ENCODE measurements around the gene MGAM2. TPM values are rescaled to one million over a fixed set of nuclear protein-coding genes. Genes with fewer than 3 reads are reported as not detected.

Gene MGAM2
- total RNA-seq, 1 experiment from 2014 or later = 0.10 TPM

DNA sequence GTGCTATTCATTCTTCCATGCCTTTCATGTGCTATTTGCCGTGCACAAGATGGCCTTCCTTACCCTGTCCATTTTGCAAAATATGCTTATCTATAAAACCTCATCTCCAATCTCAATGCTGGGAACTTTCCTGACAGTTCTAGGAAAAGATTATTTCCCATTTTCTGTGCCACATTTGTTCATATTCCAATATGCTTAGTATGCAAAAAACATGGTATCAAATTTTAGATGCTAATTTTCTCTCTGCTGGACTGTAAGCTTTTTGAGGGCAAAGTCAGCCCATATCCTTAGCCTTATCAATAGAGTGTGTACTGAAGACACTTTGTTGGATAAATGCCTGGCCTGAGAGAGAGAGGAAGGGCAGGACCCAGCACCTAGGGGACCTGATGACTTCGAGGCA is 39.4 kb downstream of the MGAM2 start:
- no peaks in the 10 kb centered on the region for H3K36me3 ChIP-seq (ENCODE audit: control insufficient read depth, insufficient read depth, low read length)
- DNase-seq (ENCODE audit: low read depth, low spot score) = no peak
- no peak overlapping the region for H3K27ac ChIP-seq (ENCODE audit: low read length)
- in situ Hi-C loops (cut with HindIII; ENCODE audit: low pct_unique_long_range_greater_than_20kb, low sequenced_read_pairs) = no loop called here
- POLR2A ChIA-PET = no interaction called here
- H3K4me1 ChIP-seq (ENCODE audit: control insufficient read depth, insufficient read depth, low read length) = no peaks in the 10 kb centered on the region
- TF ChIP-seq SIN3A (IDR thresholded peaks at IDR 0.05; ENCODE audit: borderline replicate concordance, insufficient read depth, low read depth, low read length) = no peak
- TF ChIP-seq, protein P1, sequence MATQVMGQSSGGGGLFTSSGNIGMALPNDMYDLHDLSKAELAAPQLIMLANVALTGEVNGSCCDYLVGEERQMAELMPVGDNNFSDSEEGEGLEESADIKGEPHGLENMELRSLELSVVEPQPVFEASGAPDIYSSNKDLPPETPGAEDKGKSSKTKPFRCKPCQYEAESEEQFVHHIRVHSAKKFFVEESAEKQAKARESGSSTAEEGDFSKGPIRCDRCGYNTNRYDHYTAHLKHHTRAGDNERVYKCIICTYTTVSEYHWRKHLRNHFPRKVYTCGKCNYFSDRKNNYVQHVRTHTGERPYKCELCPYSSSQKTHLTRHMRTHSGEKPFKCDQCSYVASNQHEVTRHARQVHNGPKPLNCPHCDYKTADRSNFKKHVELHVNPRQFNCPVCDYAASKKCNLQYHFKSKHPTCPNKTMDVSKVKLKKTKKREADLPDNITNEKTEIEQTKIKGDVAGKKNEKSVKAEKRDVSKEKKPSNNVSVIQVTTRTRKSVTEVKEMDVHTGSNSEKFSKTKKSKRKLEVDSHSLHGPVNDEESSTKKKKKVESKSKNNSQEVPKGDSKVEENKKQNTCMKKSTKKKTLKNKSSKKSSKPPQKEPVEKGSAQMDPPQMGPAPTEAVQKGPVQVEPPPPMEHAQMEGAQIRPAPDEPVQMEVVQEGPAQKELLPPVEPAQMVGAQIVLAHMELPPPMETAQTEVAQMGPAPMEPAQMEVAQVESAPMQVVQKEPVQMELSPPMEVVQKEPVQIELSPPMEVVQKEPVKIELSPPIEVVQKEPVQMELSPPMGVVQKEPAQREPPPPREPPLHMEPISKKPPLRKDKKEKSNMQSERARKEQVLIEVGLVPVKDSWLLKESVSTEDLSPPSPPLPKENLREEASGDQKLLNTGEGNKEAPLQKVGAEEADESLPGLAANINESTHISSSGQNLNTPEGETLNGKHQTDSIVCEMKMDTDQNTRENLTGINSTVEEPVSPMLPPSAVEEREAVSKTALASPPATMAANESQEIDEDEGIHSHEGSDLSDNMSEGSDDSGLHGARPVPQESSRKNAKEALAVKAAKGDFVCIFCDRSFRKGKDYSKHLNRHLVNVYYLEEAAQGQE (IDR thresholded peaks at IDR 0.05; ENCODE audit: insufficient read depth in 1 of 2, low read depth in 2 of 2, low read length in 1 of 2) = no peak
- TF ChIP-seq, protein P2, sequence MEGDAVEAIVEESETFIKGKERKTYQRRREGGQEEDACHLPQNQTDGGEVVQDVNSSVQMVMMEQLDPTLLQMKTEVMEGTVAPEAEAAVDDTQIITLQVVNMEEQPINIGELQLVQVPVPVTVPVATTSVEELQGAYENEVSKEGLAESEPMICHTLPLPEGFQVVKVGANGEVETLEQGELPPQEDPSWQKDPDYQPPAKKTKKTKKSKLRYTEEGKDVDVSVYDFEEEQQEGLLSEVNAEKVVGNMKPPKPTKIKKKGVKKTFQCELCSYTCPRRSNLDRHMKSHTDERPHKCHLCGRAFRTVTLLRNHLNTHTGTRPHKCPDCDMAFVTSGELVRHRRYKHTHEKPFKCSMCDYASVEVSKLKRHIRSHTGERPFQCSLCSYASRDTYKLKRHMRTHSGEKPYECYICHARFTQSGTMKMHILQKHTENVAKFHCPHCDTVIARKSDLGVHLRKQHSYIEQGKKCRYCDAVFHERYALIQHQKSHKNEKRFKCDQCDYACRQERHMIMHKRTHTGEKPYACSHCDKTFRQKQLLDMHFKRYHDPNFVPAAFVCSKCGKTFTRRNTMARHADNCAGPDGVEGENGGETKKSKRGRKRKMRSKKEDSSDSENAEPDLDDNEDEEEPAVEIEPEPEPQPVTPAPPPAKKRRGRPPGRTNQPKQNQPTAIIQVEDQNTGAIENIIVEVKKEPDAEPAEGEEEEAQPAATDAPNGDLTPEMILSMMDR (IDR thresholded peaks at IDR 0.05) = no peak
- no peak for TF ChIP-seq TCF7L2 (IDR thresholded peaks at IDR 0.05; ENCODE audit: low read depth, low read length)
- no peak for TF ChIP-seq POLR2AphosphoS5 (IDR thresholded peaks at IDR 0.05; ENCODE audit: low read depth, low read length)
- no TSS peak for BruUV-seq (replicated peaks)
- no peaks in the 10 kb centered on the region for H3K9me3 ChIP-seq (ENCODE audit: control insufficient read depth, insufficient read depth, low read depth, low read length)
- CTCF ChIA-PET = no interaction called here
- no peaks in the 10 kb centered on the region for H3K27me3 ChIP-seq (ENCODE audit: control insufficient read depth, insufficient read depth, low read length)
- ATAC-seq = no peak
- no peak overlapping the region for H3K4me3 ChIP-seq (ENCODE audit: low read depth in 2 of 2, low read length in 2 of 2)
- intact Hi-C loops (cut with micrococcal nuclease; ENCODE audit: unreplicated experiment) = no loop called here

DNA sequence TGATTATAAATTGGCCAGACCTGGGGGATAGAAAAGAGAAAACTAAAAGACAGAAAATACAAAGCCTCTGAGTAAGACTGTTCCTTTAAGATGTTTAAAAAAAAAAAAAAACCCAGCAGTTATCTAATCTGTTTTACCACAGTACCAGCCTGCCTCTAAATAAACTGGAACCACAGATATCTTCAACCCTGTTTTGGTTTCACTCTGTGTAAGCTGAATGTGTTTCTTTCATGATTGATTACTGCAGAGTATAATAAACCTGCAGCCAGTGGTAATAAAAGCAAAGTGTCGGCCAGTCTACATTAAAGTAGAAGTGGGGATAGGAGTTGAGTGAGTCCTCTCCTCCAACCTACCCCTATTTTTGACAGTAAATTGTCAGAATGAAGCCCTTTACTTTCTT is 40.6 kb downstream of the MGAM2 start:
- no peak for TF ChIP-seq POLR2AphosphoS5 (IDR thresholded peaks at IDR 0.05; ENCODE audit: low read depth, low read length)
- TF ChIP-seq, protein P1 (IDR thresholded peaks at IDR 0.05; ENCODE audit: insufficient read depth in 1 of 2, low read depth in 2 of 2, low read length in 1 of 2) = no peak
- H3K4me3 ChIP-seq (ENCODE audit: low read depth in 2 of 2, low read length in 2 of 2) = no peak overlapping the region

More for the DNA sequence above, 40.6 kb downstream of the MGAM2 start:
- no TSS peak for BruUV-seq (replicated peaks)
- Histone ChIP-seq H3K27me3 (ENCODE audit: control insufficient read depth, insufficient read depth, low read length) (no peaks in the 10 kb centered on the region), H3K36me3 (ENCODE audit: control insufficient read depth, insufficient read depth, low read length) (no peaks in the 10 kb centered on the region), H3K27ac (ENCODE audit: low read length) (no peak overlapping the region), H3K9me3 (ENCODE audit: control insufficient read depth, insufficient read depth, low read depth, low read length) (no peaks in the 10 kb centered on the region), H3K4me1 (ENCODE audit: control insufficient read depth, insufficient read depth, low read length) (no peaks in the 10 kb centered on the region)
- ChIA-PET POLR2A (no interaction called here), CTCF (no interaction called here)
- DNase-seq (ENCODE audit: low read depth, low spot score) (no peak), ATAC-seq (no peak)
- intact Hi-C loops (cut with micrococcal nuclease; ENCODE audit: unreplicated experiment) = no loop called here
- in situ Hi-C loops (cut with HindIII; ENCODE audit: low pct_unique_long_range_greater_than_20kb, low sequenced_read_pairs) = no loop called here

All from Panc1 (cell line).